GM19395 (cell line): Measurements from ENCODE around the gene LRRC41.

Source experiments
- ATAC-seq: cut with Tn5 transposase; IDR thresholded peaks from one replicate; pipeline ENCODE4 v1.9.1; 2021; ENCODE audit warnings: mild to moderate bottlenecking, moderate library complexity; ENCODE audit not compliant: unreplicated experiment

The LRRC41 gene

DNA sequence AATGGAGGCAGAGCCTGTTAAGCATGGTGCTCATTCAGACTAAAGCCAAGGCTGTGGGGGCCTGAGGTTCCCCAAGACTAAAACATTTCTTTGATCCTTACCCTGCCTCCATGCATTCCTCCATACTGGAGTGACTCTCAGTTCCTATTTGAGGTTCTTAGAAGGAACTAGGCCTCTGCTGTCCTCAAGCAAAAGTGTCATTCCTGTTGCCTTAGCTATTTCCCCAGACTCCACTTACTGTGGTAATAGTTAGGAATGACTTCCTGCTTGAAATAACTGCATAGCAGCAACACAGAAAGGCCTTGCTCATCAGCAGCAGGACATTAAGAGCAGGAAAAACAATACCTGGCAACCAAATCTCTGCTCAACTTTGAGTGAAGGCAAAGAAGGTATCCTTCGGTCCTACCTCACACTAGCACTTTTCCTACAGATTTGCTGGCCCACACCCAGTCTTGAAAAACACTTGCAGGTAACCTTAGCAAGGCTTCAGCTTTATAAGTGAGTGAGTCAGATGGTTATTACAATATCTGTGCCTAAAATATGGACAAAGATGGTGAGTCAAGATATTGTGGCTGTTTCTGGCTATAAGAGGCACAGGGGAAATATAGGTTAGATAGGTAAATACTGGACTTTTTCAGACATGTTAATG lies 14.8 kb downstream of the LRRC41 start:
- ATAC-seq = no peak

- ATAC-seq = no peak
Observed at GRCh38 chr1:46285730-46286477, 17.5 kb downstream of the LRRC41 start.

- ATAC-seq = no peak
Observed at GRCh38 chr1:46284597-46285564, 18.5 kb downstream of the LRRC41 start.

DNA sequence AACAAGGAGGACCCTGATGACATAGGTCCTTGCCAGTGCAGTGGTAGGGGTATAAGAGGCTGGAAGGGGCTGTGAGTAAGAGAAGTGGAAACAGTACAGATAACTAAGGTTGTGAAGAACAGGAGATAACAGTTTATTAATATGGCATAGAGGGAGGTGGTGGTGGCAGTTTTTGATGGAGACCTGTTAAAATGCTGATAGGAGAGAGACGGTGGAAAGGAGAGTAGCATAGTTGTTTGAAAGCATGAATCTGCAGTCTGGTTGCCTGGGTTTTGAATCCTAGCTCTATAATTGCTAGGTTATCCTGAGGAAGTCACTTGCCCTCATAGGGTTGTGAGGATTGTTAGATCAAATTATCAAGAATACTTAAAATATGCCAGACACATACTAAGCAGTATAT lies 19.4 kb downstream of the LRRC41 start:
- no peak for ATAC-seq

GRCh38 chr1:46281021-46281420 lies 22.4 kb downstream of the LRRC41 start:
- ATAC-seq = no peak

DNA sequence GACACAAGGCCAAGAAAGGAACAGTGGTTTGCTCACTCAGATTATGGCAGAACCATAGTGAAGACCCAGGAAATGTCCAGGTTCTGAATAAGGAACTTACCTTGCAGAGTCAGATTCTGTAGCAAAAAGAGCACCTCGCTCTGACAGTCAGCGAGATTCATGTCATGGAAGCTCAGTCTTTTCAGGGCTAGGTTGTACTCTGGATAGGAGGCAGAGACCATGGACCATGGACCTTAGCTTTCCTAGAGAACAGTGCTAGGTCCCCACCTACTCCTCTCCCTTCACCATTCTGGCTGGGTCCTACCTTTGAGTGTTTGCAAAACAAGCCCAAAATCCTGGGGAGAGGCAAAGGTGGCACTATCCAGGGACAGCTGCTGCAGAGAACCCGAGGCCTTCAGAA lies 23.3 kb downstream of the LRRC41 start:
- no peak for ATAC-seq

- no peak for ATAC-seq
Observed at GRCh38 chr1:46278807-46279206, 24.6 kb downstream of the LRRC41 start.

DNA sequence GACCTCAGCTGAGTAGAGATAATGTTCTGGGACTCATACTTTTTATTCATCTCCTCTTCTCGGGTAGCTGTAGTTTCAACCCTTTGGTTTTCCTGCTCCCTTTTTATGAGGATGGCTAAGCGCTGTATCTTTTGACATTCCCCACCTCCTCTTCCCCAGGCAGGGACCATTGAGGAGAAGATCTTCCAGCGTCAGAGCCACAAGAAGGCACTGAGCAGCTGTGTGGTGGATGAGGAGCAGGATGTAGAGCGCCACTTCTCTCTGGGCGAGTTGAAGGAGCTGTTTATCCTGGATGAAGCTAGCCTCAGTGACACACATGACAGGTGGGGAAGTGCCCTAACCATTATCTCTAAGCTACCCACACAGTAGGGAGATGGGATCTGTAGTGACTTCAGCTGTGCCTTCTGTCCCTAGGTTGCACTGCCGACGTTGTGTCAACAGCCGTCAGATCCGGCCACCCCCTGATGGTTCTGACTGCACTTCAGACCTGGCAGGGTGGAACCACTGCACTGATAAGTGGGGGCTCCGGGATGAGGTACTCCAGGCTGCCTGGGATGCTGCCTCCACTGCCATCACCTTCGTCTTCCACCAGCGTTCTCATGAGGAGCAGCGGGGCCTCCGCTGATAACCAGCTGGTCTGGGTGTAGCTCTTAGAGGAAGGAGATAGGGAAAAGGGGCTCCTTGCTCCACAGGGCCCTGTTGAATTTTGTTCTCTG lies 25.6 kb downstream of the LRRC41 start:
- ATAC-seq = no peak

- no peak for ATAC-seq
Observed at GRCh38 chr1:46275030-46275337, 28.4 kb downstream of the LRRC41 start.

DNA sequence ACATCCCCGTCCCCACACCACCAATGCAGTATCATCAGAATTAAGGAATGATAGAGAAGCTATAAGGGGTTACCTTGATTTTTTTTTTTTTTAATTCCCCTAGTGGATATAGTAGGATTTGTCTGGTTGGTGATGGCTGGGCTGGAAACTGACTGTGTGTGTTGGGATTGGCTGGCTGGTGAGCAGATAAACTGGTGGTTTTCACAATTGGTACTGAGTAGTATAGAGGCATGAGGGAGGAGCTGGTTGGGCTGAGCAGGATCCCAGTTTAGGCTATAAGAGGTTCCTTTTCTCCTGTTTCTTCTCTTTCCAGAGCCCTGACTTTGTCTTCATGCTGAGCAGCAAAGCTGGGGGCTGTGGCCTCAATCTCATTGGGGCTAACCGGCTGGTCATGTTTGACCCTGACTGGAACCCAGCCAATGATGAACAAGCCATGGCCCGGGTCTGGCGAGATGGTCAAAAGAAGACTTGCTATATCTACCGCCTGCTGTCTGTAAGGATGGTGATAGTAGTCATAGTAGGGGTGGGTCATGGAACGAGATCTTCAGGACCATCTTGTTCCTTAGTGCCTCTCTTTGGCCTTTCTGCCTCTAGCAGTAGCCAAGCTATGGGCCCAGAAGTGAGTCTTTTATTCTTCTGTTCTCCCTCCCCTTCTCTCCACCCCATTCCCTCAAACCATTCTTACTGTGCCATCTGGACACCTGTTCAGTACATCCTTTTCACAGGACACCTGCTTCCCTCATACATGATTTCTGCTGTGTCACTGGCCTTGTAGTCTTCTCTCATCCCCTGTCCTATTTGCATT lies 29.0 kb downstream of the LRRC41 start:
- ATAC-seq = no peak

DNA sequence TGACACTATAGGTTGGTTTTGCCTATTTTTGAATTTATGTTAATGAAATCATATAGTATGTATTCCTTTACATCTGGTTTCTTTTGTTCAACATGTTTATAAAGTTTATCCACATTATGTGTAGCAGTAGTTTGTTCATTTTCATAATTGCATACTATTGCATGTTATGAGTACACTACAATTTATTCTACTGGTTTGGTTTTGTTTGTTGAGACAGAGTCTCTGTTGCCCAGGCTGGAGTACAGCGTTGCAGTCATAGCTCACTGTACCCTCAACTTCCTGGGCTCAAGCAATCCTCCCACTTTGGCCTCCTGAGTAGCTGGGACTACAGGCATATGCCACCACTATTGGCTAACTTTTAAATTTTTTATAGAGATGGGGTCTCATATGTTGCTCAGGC lies 34.8 kb downstream of the LRRC41 start:
- no peak for ATAC-seq

- ATAC-seq = no peak
Observed at GRCh38 chr1:46263146-46263545, 40.3 kb downstream of the LRRC41 start.

DNA sequence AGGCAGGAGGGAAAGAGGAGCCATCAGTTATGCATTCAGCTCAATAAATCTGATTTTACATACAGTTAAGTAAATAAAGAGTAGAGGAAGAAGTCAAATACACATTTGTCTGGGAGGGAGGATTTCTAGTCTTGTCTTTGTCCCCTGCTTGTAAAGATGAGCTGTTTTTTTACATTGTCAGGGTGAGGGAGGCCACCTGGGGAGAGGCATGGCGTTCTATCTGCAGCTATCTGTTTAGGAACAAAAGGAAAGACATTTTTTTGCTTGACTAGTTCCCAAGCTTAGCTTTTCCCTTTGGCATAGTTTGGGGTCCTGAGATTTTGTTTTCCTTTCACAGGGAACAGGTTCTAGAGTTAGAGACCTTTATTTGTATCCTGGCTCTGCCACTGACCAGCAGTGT lies 40.9 kb downstream of the LRRC41 start:
- no peak for ATAC-seq

DNA sequence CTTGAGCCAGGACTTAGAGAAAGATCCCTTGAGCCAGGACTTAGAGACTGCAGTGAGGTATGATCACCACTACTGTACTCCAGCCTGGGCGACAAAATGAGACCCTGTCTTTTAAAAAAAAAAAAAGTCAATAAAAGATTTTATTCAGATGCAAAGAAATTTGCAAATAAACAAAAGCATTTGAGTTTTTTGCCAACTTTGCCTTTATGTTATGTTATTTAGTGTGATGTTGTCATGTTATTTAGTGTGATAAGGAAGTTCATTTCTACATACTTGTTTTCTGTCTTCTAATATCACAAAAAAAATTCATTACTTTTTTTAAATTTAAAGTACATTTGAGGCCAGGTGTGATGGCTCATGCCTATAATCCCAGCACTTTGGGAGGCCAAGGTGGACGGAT lies 46.9 kb downstream of the LRRC41 start:
- ATAC-seq = no peak

GRCh38 chr1:46254668-46255067 lies 48.7 kb downstream of the LRRC41 start:
- no peak for ATAC-seq

GRCh38 chr1:46248122-46248920 lies 55.1 kb downstream of the LRRC41 start:
- no peak for ATAC-seq

- ATAC-seq = peak; percentile 91
Observed at GRCh38 chr1:46247436-46248121, 55.8 kb downstream of the LRRC41 start, which contains the start of gene RAD54L. Gene RAD54L (plus strand): TSS chr1:46247763. CDS start chr1:46248406, 643 bp downstream.

DNA sequence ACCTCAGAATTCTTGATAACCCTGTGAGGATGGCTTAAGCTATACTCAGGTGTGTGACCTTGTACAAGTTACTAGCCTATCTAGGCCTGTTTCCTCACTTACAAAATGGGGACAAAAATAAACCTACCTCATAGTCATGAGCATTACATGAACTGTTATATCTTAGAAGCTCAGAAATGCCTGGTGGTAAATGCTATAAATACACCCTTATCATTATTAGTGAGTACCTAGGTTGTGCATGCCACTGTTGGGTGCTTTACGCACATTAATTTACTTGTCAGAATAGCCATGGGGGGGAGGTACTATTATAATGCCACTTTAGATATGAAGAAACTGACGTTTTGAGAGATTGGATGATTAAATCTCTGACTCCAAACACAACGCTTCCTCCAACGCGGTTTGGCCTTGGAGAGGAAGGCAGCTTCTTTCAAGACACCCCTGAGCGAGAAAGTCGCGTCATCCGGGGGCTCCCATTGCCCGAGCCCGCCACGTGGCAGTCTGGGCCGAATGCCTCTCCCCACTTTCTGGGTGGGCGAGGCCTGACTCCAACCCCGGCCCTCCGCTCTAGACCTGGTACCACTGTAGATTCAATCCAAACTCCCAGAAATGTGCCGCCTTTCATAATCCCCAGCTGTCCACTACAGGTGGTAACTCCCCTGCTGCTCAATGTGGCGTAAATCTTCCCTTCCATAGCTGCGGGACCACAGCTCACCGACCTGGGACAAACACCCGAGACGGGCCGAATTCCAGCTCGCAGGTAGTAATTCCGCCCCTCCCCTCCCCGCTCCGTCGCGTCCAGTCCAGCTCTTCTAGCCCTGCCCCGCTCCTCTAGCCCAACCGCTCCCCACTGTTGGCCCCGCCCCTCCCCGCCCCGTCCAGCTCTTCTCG lies 56.6 kb downstream of the LRRC41 start:
- ATAC-seq = peak; percentile 52
